DOHH2 (cell line): ENCODE data around the gene TBX21.

Experiments
- H3F3A ChIP-seq: fragments of 200-600 bp; sonication (generic), shearing (Covaris generic); 2 replicates; pipeline ENCODE4 v1.6.0; 2016; ENCODE audit warnings: antibody characterized with exemption, mild to moderate bottlenecking; ENCODE audit not compliant: control insufficient read depth, insufficient read depth
- H3K27ac ChIP-seq: fragments of 200-600 bp; sonication (generic); 2 replicates; pipeline ENCODE4 v1.5.1; 2014; ENCODE audit warnings: low read depth, mild to moderate bottlenecking, low read length, moderate library complexity
- H3K27me3 ChIP-seq: fragments of 200-600 bp; sonication (generic); 2 replicates; pipeline ENCODE4 v1.6.1; 2014; ENCODE audit warnings: mild to moderate bottlenecking, low read length, mixed read lengths; ENCODE audit not compliant: control insufficient read depth
- H3K36me3 ChIP-seq: fragments of 200-600 bp; sonication (generic); 2 replicates; pipeline ENCODE4 v1.6.1; 2014; ENCODE audit warnings: mild to moderate bottlenecking, low read length, moderate library complexity, mixed read lengths; ENCODE audit not compliant: control insufficient read depth
- H3K4me1 ChIP-seq: fragments of 200-600 bp; sonication (generic); 2 replicates; pipeline ENCODE4 v1.6.1; 2014; ENCODE audit warnings: mild to moderate bottlenecking, low read length, mixed read lengths; ENCODE audit not compliant: control insufficient read depth
- H3K4me2 ChIP-seq: fragments of 200-600 bp; sonication (generic); 2 replicates; pipeline ENCODE4 v1.6.0; 2014; ENCODE audit warnings: mild to moderate bottlenecking, low read length, moderate library complexity
- H3K4me3 ChIP-seq: fragments of 200-600 bp; sonication (generic); 2 replicates; pipeline ENCODE4 v1.5.1; 2014; ENCODE audit warnings: mild to moderate bottlenecking, low read length, mixed read lengths
- H3K79me2 ChIP-seq: fragments of 200-600 bp; sonication (generic); 2 replicates; pipeline ENCODE4 v1.6.1; 2014; ENCODE audit warnings: mild to moderate bottlenecking, low read length, mixed read lengths; ENCODE audit not compliant: control insufficient read depth
- H3K9me2 ChIP-seq: fragments of 200-600 bp; sonication (generic); replicated peaks from 2 replicates; pipeline ENCODE4 v1.6.1; 2014; ENCODE audit warnings: mild to moderate bottlenecking, low read length, mixed read lengths; ENCODE audit not compliant: control insufficient read depth
- H3K9me3 ChIP-seq: fragments of 200-600 bp; sonication (generic); 2 replicates; pipeline ENCODE4 v1.6.1; 2014; ENCODE audit warnings: antibody characterized with exemption, low read length, mixed read lengths; ENCODE audit not compliant: control insufficient read depth, insufficient read depth
- H4K20me1 ChIP-seq: fragments of 200-600 bp; sonication (generic); 2 replicates; pipeline ENCODE4 v1.6.0; 2014; ENCODE audit warnings: low read depth, mild to moderate bottlenecking, antibody characterized with exemption, low read length, moderate library complexity; ENCODE audit not compliant: control insufficient read depth, insufficient read depth
- EZH2phosphoT487 ChIP-seq: fragments of 200-600 bp; sonication (generic); IDR thresholded peaks from 2 replicates; pipeline ENCODE4 v1.6.1; 2017; ENCODE audit warnings: borderline replicate concordance, mild to moderate bottlenecking, antibody characterized with exemption, low read length, moderate library complexity, mixed read lengths
- TF ChIP-seq, protein P1 (sequence below): fragments of 200-600 bp; sonication (generic); IDR thresholded peaks from one replicate; pipeline ENCODE4 v1.5.1; 2014; ENCODE audit warnings: antibody characterized with exemption, mild to moderate bottlenecking, low read depth, low read length; ENCODE audit not compliant: poor library complexity, severe bottlenecking

TBX21 gene

DNA sequence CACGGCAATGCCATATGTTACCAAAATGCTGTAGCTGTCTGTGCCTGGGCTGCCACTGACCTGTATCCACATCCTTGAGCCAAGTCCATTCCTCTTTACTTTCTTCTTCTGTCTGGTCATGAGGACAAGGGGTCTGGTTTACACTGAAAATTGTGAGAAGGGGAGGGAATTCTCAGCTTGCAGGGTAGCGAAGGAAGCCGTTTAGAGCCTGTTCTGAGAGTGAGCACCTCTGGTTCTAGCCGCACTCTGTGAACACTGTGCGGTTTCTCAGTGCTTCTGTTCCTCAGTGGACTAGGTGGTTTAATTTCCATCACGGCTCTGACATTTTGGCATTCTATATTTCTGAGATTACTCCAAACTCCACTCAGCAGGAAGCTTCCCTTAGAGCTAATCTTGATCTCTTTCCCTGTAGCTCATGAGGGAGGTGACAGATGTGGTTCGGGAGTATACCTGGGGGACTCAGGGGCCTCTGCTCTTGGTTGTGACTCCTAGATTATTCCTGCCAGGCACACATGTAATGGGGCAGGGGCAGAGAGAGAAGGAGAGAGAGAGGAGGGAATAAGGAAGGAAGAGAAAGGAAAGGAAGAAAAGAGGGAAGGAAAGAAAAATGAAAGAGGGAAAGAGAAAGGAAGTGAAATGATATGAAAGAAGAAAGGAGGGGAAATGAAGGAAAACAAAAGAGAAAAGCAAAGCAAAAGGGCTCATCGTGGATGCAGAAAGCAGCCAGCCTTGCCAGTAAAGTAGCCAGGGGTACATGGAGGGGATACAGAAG is 14.2 kb upstream of the TBX21 start:
- Histone ChIP-seq H3F3A (no peaks in the 10 kb centered on the region), H3K27me3 (peaks cover 70% of the 10 kb centered on the region), H3K4me1 (peaks cover 21% of the 10 kb centered on the region), H3K27ac (no peak overlapping the region), H4K20me1 (no peaks in the 10 kb centered on the region; the same call in 1 of the 2 replicates), H3K9me3 (no peaks in the 10 kb centered on the region), H3K36me3 (no peaks in the 10 kb centered on the region), H3K4me3 (no peak overlapping the region), H3K9me2 (no peaks in the 10 kb centered on the region), H3K79me2 (no peaks in the 10 kb centered on the region), H3K4me2 (no peak overlapping the region)
- TF ChIP-seq, protein P1, sequence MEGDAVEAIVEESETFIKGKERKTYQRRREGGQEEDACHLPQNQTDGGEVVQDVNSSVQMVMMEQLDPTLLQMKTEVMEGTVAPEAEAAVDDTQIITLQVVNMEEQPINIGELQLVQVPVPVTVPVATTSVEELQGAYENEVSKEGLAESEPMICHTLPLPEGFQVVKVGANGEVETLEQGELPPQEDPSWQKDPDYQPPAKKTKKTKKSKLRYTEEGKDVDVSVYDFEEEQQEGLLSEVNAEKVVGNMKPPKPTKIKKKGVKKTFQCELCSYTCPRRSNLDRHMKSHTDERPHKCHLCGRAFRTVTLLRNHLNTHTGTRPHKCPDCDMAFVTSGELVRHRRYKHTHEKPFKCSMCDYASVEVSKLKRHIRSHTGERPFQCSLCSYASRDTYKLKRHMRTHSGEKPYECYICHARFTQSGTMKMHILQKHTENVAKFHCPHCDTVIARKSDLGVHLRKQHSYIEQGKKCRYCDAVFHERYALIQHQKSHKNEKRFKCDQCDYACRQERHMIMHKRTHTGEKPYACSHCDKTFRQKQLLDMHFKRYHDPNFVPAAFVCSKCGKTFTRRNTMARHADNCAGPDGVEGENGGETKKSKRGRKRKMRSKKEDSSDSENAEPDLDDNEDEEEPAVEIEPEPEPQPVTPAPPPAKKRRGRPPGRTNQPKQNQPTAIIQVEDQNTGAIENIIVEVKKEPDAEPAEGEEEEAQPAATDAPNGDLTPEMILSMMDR = no peak
- no peak for TF ChIP-seq EZH2phosphoT487

DNA sequence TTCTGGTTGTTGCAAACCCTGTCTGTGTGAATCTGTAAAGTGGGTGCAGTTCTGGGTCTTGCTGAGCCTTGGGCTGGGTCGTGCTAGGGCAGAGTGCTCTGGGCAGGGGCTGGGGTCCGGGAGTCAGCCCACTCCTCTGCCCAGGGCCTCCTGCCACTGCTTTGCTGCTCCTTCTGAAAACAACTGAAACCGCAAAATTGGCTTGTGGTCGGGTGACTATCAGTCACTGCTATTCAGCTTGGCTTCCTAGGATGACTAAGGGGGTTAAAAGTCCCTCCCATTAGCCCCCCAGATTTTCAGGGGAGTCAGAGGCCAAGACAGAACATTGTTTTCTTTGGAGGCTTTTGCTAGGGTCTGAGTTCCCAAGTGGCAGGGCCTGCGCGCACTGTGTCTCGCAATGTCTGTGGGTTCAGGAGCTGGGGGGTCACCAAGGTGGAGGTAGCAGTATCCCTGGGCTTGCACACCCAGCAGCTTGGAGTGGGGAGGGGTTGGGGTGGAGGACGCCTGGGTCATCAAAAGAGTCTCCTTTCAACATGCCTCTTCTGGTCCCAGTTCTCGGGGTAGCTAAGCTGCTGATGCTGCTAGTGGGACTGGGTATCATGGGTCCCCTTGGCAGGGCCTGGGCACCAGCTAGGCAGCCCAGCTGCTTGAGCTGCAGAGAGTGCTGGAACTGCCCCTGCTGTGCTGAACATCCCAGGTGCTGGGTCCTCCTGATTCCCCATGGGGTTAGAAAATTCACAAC is 13.5 kb upstream of the TBX21 start:
- no peaks in the 10 kb centered on the region; the same call in 1 of the 2 replicates for H4K20me1 ChIP-seq
- peaks cover 65% of the 10 kb centered on the region for H3K27me3 ChIP-seq
- H3K9me3 ChIP-seq = no peaks in the 10 kb centered on the region
- H3F3A ChIP-seq = no peaks in the 10 kb centered on the region
- no peaks in the 10 kb centered on the region for H3K36me3 ChIP-seq
- no peak overlapping the region for H3K4me3 ChIP-seq
- H3K27ac ChIP-seq = no peak overlapping the region
- no peak overlapping the region for H3K4me2 ChIP-seq
- H3K9me2 ChIP-seq = no peaks in the 10 kb centered on the region
- TF ChIP-seq, protein P1 = no peak
- TF ChIP-seq EZH2phosphoT487 = 0 out of 2 replicates have a peak, but pooled peaks have one; percentile 34
- peaks cover 14% of the 10 kb centered on the region for H3K4me1 ChIP-seq
- no peaks in the 10 kb centered on the region for H3K79me2 ChIP-seq

DNA sequence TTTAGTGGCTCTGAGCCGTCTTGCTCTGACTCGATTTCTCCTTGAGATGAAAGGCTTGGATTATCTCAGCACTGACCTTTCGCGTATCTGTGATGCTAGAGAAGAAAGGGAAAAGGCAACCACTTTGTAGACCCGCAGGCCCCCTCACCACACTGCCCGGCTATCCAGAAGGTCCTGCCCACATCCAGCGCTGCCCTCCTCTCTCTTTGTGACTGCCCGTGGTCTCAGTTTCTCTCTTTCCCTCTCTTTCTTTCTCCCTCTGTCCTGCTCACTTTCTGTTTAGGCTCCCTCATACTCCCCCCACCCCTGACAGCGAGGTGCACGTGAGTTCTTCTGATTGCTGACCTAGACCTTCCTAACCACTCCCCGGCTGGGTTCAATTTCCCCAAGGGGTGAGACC is 12.8 kb upstream of the TBX21 start:
- Histone ChIP-seq H4K20me1 (no peaks in the 10 kb centered on the region; the same call in 1 of the 2 replicates), H3K9me3 (no peaks in the 10 kb centered on the region), H3K4me1 (peaks cover 8% of the 10 kb centered on the region; the same call in 1 of the 2 replicates), H3F3A (no peaks in the 10 kb centered on the region), H3K4me2 (no peak overlapping the region), H3K79me2 (no peaks in the 10 kb centered on the region), H3K4me3 (no peak overlapping the region), H3K27me3 (peaks cover 60% of the 10 kb centered on the region), H3K27ac (no peak overlapping the region), H3K9me2 (no peaks in the 10 kb centered on the region), H3K36me3 (no peaks in the 10 kb centered on the region)
- TF ChIP-seq, protein P1 = no peak
- no peak for TF ChIP-seq EZH2phosphoT487
